HepG2 (cell line): ENCODE measurements around the gene TMEM81. TPM values are rescaled to one million over a fixed set of nuclear protein-coding genes. Genes with fewer than 3 reads are reported as not detected.

Experiments
- ATF6 ChIP-seq: sonication (generic); formaldehyde crosslinking; conservative IDR thresholded peaks from 2 replicates; pipeline ENCODE4 v1.4.0; 2020; ENCODE audit warnings: missing genetic modification reagents
- BCL6 ChIP-seq: IDR thresholded peaks from 2 replicates; pipeline ENCODE4 v1.6.1; 2016; ENCODE audit warnings: missing genetic modification reagents, missing compliant biosample characterization
- CCAR2 ChIP-seq: fragments of 200-400 bp; formaldehyde crosslinking; optimal IDR thresholded peaks from 2 replicates; pipeline ENCODE3; 2018; ENCODE audit warnings: low read depth, mild to moderate bottlenecking, low read length, moderate library complexity
- EED ChIP-seq: sonication (generic); formaldehyde crosslinking; IDR thresholded peaks from 2 replicates; pipeline ENCODE4 v1.5.0; 2020; ENCODE audit warnings: mild to moderate bottlenecking, missing genetic modification reagents
- FOXP1 ChIP-seq, 2 experiments: fragments of 450-650 bp in 1 of 2; IDR thresholded peaks; 2 replicates each; pipeline ENCODE4 v1.6.1; 2017 to 2018; ENCODE audit warnings: antibody characterized with exemption in 1 of 2
- GMEB2 ChIP-seq: IDR thresholded peaks from 2 replicates; pipeline ENCODE4 v1.6.1; 2016; ENCODE audit warnings: missing biosample characterization, missing genetic modification reagents, low read depth
- KLF12 ChIP-seq: sonication (generic); formaldehyde crosslinking; IDR thresholded peaks from 2 replicates; pipeline ENCODE4 v1.4.0; 2020; ENCODE audit warnings: missing genetic modification reagents, borderline replicate concordance
- LCORL ChIP-seq, 2 experiments: fragments of 450-650 bp in 1 of 2; sonication (generic) in 1 of 2; formaldehyde crosslinking in 1 of 2; IDR thresholded peaks; 2 replicates each; pipeline versions ENCODE4 v1.5.0 to v1.6.1; 2017 to 2020; ENCODE audit warnings: antibody characterized with exemption in 1 of 2, missing genetic modification reagents in 1 of 2
- REPIN1 ChIP-seq: sonication (generic); formaldehyde crosslinking; IDR thresholded peaks from 2 replicates; pipeline ENCODE4 v1.8.0; 2022; ENCODE audit warnings: missing genetic modification reagents, low read depth, mild to moderate bottlenecking, borderline replicate concordance
- STAT5B ChIP-seq: sonication (generic); formaldehyde crosslinking; IDR thresholded peaks from 2 replicates; pipeline ENCODE4 v1.4.0; 2020; ENCODE audit warnings: missing genetic modification reagents
- U2AF2 ChIP-seq: fragments of 200-400 bp; formaldehyde crosslinking; IDR thresholded peaks from 2 replicates; pipeline ENCODE4 v1.6.1; 2017; ENCODE audit warnings: low read depth, mild to moderate bottlenecking, low read length
- ZBTB25 ChIP-seq: IDR thresholded peaks from 2 replicates; pipeline ENCODE4 v1.6.1; 2018; ENCODE audit warnings: missing genetic modification reagents
- ZKSCAN1 ChIP-seq: fragments of 150-350 bp; IDR thresholded peaks from 2 replicates; pipeline ENCODE4 v1.6.1; 2014; ENCODE audit warnings: low read length
- ZKSCAN8 ChIP-seq: IDR thresholded peaks from 2 replicates; pipeline ENCODE4 v1.6.1; 2016; ENCODE audit warnings: borderline replicate concordance, missing genetic modification reagents, missing compliant biosample characterization
- ZNF451 ChIP-seq: sonication (generic); formaldehyde crosslinking; IDR thresholded peaks from 2 replicates; pipeline ENCODE4 v1.5.0; 2020; ENCODE audit warnings: mild to moderate bottlenecking, missing genetic modification reagents
- polyA plus RNA-seq, 8 experiments: library from polyadenylated mRNA; depleted of rRNA in 3 of 8; stranded (reverse) in 7 of 8; unstranded in 1 of 8; fragments of >200 nt; fragmentation: Illumina TruSeq in 4 of 8; extraction: Trizol in 4 of 8; gene quantifications; 2 replicates each; pipeline versions ENCODE4 v1.2.1 to v1.2.3, GENCODE V29; 2011 to 2016; ENCODE audit warnings: low read depth in 4 of 8, missing spikeins in 1 of 8, mixed read lengths in 1 of 8; ENCODE audit not compliant: insufficient read depth in 1 of 8
- total RNA-seq, 5 experiments: library from RNA; depleted of rRNA; stranded (reverse); fragments of >200 nt; fragmentation: Illumina TruSeq; extraction: Trizol; gene quantifications; 2 replicates each; pipeline ENCODE4 v1.2.3, GENCODE V29; 2016; ENCODE audit warnings: low read depth in 1 of 5
- TF ChIP-seq, protein P1 (sequence below): sonication (generic); formaldehyde crosslinking; conservative IDR thresholded peaks from 2 replicates; pipeline ENCODE4 v1.4.0; 2020; ENCODE audit warnings: missing genetic modification reagents
- TF ChIP-seq, protein P2 (sequence below): sonication (generic); formaldehyde crosslinking; IDR thresholded peaks from 2 replicates; pipeline ENCODE4 v1.4.0; 2020; ENCODE audit warnings: missing genetic modification reagents

The TMEM81 gene
- total and polyA plus RNA-seq, 2 of the 13 experiments (the other 11 are each of a cell fraction or from before 2014, with no cell fraction given): 1.1 TPM

- TF ChIP-seq STAT5B (CRISPR knock-in tag): peak; percentile 50; the same call in 1 of the 2 replicates
- TF ChIP-seq ZKSCAN1: peak; percentile 80
- no peak for TF ChIP-seq FOXP1 (IDR thresholded peaks at IDR 0.05)
- TF ChIP-seq FOXP1 (CRISPR knock-in tag; IDR thresholded peaks at IDR 0.05): peak; percentile 73
- no peak; the same call in 1 of the 2 replicates for TF ChIP-seq BCL6 (CRISPR knock-in tag)
- peak; percentile 56 for TF ChIP-seq GMEB2
- TF ChIP-seq ATF6 (CRISPR knock-in tag): 0 out of 2 replicates have a peak, but pooled peaks have one; percentile 74
- TF ChIP-seq CCAR2: peak; percentile 95
- TF ChIP-seq ZBTB25 (CRISPR knock-in tag): peak; percentile 87
- TF ChIP-seq ZKSCAN8 (CRISPR knock-in tag): peak; percentile 88; the same call in 1 of the 2 replicates
- TF ChIP-seq, protein P1, sequence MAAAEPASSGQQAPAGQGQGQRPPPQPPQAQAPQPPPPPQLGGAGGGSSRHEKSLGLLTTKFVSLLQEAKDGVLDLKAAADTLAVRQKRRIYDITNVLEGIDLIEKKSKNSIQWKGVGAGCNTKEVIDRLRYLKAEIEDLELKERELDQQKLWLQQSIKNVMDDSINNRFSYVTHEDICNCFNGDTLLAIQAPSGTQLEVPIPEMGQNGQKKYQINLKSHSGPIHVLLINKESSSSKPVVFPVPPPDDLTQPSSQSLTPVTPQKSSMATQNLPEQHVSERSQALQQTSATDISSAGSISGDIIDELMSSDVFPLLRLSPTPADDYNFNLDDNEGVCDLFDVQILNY (CRISPR knock-in tag): peak; percentile 26; the same call in 1 of the 2 replicates
- TF ChIP-seq REPIN1 (CRISPR knock-in tag): peak; percentile 75
- TF ChIP-seq ZNF451 (CRISPR knock-in tag): 0 out of 2 replicates have a peak, but pooled peaks have one; percentile 63
- peak; percentile 71 for TF ChIP-seq EED (CRISPR knock-in tag)
- TF ChIP-seq LCORL (IDR thresholded peaks at IDR 0.05): peak; percentile 86
- no peak; the same call in 1 of the 2 replicates for TF ChIP-seq LCORL (CRISPR knock-in tag; IDR thresholded peaks at IDR 0.05)
- TF ChIP-seq, protein P2, sequence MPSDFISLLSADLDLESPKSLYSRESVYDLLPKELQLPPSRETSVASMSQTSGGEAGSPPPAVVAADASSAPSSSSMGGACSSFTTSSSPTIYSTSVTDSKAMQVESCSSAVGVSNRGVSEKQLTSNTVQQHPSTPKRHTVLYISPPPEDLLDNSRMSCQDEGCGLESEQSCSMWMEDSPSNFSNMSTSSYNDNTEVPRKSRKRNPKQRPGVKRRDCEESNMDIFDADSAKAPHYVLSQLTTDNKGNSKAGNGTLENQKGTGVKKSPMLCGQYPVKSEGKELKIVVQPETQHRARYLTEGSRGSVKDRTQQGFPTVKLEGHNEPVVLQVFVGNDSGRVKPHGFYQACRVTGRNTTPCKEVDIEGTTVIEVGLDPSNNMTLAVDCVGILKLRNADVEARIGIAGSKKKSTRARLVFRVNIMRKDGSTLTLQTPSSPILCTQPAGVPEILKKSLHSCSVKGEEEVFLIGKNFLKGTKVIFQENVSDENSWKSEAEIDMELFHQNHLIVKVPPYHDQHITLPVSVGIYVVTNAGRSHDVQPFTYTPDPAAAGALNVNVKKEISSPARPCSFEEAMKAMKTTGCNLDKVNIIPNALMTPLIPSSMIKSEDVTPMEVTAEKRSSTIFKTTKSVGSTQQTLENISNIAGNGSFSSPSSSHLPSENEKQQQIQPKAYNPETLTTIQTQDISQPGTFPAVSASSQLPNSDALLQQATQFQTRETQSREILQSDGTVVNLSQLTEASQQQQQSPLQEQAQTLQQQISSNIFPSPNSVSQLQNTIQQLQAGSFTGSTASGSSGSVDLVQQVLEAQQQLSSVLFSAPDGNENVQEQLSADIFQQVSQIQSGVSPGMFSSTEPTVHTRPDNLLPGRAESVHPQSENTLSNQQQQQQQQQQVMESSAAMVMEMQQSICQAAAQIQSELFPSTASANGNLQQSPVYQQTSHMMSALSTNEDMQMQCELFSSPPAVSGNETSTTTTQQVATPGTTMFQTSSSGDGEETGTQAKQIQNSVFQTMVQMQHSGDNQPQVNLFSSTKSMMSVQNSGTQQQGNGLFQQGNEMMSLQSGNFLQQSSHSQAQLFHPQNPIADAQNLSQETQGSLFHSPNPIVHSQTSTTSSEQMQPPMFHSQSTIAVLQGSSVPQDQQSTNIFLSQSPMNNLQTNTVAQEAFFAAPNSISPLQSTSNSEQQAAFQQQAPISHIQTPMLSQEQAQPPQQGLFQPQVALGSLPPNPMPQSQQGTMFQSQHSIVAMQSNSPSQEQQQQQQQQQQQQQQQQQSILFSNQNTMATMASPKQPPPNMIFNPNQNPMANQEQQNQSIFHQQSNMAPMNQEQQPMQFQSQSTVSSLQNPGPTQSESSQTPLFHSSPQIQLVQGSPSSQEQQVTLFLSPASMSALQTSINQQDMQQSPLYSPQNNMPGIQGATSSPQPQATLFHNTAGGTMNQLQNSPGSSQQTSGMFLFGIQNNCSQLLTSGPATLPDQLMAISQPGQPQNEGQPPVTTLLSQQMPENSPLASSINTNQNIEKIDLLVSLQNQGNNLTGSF (CRISPR knock-in tag): no peak
- TF ChIP-seq U2AF2: no peak
- TF ChIP-seq KLF12 (CRISPR knock-in tag): no peak
Observed at GRCh38 chr1:205121660-205122488, 37.6 kb upstream of the TMEM81 start, which contains the start of gene RBBP5 (continued).
